Upper lobe of left lung (tissue), 4 donors: ENCODE measurements around the gene NRXN2.

Source experiments
- CTCF ChIP-seq, 6 experiments: fragments of 450-650 bp in 4 of 6; fragments of 200-600 bp in 2 of 6; sonication (generic) in 2 of 6; IDR thresholded peaks; one replicate each; pipeline ENCODE4 v1.5.1; 2016 to 2019; ENCODE audit warnings: antibody characterized with exemption in 6 of 6
- EP300 ChIP-seq, 4 donors: sonication (generic); formaldehyde crosslinking; IDR thresholded peaks; one replicate each; pipeline ENCODE4 v1.5.1; 2017; ENCODE audit warnings: antibody characterized with exemption in 4 of 4, control low read depth in 2 of 4
- POLR2A ChIP-seq, 4 donors: fragments of 450-650 bp; IDR thresholded peaks; one replicate each; pipeline ENCODE4 v1.5.1; 2016 to 2017; ENCODE audit warnings: antibody characterized with exemption in 4 of 4, mild to moderate bottlenecking in 2 of 4
- POLR2AphosphoS5 ChIP-seq, 2 donors: sonication (generic); formaldehyde crosslinking; IDR thresholded peaks; one replicate each; pipeline ENCODE4 v1.5.1; 2017; ENCODE audit warnings: antibody characterized with exemption in 2 of 2

- TF ChIP-seq CTCF (IDR thresholded peaks at IDR 0.05) (no peak), POLR2AphosphoS5 (IDR thresholded peaks at IDR 0.05) (no peak), POLR2A (IDR thresholded peaks at IDR 0.05) (no peak), EP300 (IDR thresholded peaks at IDR 0.05) (no peak)
Measured at GRCh38 chr11:64643256-64643881, 79.6 kb downstream of the NRXN2 start.
